GM12875 (cell line): ENCODE measurements around the gene HTR3A.
"Not testable (repeated sequence)": the region's sequence is repeated elsewhere in the genome, so short reads cannot be mapped to it uniquely, and the experiment has no call there.

ENCODE experiments used
- H3K4me3 ChIP-seq: one replicate; pipeline ENCODE4 v1.5.1; 2011; ENCODE audit warnings: low read depth, low read length, control low read depth
- TF ChIP-seq, protein P1 (sequence below): IDR thresholded peaks from 2 replicates; pipeline ENCODE4 v1.5.1; 2011; ENCODE audit warnings: low read depth, mild to moderate bottlenecking, control low read depth, inconsistent platforms, low read length, moderate library complexity, borderline replicate concordance; ENCODE audit not compliant: insufficient read depth

Gene HTR3A

DNA sequence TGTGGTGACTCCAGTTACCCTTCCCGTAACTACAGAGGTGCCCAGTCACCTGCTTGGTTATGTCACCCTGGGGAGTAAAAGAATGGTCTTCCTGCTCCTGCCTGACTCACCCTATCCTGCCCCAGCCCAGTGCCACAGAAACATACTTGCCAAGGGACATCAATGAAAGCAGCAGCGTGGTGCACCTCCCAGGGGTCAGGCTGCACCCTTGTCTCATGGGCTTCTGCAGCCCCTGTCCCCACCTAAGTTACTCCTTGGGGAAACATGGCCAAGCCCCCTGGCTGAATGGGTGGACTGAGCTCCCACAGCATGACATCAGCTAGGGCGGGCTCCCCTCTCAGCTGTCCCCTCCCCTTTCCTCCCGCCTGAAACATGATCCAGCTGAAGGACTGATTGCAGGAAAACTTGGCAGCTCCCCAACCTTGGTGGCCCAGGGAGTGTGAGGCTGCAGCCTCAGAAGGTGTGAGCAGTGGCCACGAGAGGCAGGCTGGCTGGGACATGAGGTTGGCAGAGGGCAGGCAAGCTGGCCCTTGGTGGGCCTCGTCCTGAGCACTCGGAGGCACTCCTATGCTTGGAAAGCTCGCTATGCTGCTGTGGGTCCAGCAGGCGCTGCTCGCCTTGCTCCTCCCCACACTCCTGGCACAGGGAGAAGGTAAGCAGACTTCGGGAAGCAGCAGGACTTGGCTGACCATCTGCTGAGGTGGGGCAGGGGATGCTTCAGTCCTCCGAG is at the start of gene HTR3A:
Gene HTR3A, plus strand, starts transcription at position 368 of the 730 bp plus-strand sequence. Its CDS starts 218 bp downstream, at position 586.
- H3K4me3 ChIP-seq = no peak within 1 kb of the TSS
- TF ChIP-seq, protein P1, sequence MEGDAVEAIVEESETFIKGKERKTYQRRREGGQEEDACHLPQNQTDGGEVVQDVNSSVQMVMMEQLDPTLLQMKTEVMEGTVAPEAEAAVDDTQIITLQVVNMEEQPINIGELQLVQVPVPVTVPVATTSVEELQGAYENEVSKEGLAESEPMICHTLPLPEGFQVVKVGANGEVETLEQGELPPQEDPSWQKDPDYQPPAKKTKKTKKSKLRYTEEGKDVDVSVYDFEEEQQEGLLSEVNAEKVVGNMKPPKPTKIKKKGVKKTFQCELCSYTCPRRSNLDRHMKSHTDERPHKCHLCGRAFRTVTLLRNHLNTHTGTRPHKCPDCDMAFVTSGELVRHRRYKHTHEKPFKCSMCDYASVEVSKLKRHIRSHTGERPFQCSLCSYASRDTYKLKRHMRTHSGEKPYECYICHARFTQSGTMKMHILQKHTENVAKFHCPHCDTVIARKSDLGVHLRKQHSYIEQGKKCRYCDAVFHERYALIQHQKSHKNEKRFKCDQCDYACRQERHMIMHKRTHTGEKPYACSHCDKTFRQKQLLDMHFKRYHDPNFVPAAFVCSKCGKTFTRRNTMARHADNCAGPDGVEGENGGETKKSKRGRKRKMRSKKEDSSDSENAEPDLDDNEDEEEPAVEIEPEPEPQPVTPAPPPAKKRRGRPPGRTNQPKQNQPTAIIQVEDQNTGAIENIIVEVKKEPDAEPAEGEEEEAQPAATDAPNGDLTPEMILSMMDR = no peak

DNA sequence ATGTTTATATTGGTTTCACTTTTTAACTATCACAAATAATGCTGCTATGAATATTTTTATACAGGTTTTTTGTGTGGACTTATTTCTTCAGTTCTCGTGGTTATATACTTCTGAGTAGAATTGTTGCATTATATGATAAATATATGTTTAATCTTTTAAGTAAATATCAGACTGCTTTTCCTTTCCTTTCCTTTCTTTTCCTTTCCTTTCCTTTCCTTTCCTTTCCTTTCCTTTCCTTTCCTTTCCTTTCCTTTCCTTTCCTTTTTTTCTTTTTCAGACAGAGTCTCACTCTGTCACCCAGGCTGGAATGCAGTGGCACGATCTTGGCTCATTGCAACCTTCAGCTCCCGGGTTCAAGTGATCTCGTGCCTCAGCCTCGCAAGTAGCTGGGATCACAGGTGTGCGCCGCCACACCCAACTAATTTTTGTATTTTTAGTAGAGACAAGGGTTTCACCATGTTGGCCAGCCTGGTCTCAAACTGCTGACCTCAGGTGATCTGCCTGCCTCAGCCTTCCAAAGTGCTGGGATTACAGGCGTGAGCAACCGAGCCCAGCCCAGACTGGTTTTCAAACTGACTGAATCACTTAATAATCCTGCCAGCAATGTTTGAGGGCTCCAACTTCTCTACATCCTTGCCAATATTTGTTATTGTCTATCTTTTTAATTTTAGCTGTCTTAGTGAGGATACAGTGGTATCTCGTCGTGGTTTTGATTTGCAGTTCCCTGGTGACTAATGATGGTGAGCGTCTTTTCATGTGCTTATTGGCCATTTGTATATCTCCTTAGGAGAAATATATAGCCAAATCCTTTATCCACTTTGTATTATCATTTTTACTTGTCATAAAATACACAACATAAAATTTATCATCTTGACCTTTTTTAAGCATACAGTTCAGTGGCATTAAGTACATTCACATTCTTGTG is 48.4 kb upstream of the HTR3A start:
- no peak overlapping the region for H3K4me3 ChIP-seq
- TF ChIP-seq, protein P1 = no peak

DNA sequence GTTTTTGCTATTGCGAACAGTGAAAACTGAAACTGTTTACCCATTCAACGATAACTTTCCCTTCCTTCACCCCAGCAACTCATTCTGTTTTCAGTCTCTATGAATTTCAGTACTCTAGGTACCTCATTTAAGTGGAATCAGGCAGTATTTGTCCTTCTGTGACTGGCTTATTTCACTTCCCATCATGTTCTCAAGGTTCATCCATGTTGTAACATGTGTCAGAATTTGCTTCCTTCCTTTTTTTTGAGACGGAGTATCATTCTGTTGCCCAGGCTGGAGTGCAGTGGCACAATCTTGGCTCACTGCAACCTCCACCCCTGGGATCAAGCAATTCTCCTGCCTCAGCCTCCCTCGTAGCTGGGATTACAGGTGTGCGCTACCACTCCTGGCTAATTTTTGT is 46.6 kb upstream of the HTR3A start:
- TF ChIP-seq, protein P1 = no peak
- no peak overlapping the region for H3K4me3 ChIP-seq

DNA sequence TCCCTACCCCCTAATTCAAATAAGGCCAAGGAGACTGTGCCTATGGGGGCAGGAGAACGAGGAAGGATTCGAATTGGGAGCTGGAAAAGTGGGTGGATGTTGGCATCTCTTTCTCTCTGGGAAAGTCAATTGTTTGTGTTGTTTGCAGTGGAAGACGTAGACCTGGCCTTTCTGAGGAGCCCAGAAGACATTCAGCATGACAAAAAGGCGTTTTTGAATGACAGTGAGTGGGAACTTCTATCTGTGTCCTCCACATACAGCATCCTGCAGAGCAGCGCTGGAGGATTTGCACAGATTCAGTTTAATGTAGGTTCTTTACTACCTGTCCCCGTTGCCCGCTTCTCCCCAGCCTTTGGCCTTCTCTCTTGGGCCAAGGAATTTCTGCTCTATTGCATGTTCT is 42.1 kb upstream of the HTR3A start:
- no peak overlapping the region for H3K4me3 ChIP-seq
- TF ChIP-seq, protein P1 = no peak

DNA sequence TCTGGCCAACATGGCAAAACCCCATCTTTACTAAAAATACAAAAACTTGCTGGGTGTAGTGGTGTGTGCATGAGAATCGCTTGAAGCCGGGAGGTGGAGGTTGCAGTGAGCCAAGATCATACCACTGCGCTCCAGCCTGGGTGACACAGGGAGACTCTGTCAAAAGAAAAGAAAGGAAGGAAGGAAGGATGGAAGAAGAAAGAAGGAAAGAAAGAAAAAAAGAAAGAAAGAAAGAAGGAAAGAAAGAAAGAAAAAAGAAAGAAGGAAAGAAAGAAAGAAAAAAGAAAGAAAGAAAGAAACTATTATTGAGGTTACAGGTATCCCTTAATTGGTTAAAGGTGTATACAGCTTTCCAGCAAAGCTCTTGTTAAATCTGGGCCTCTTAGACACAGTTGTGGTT is 40.7 kb upstream of the HTR3A start:
- not testable (repeated sequence) for H3K4me3 ChIP-seq

DNA sequence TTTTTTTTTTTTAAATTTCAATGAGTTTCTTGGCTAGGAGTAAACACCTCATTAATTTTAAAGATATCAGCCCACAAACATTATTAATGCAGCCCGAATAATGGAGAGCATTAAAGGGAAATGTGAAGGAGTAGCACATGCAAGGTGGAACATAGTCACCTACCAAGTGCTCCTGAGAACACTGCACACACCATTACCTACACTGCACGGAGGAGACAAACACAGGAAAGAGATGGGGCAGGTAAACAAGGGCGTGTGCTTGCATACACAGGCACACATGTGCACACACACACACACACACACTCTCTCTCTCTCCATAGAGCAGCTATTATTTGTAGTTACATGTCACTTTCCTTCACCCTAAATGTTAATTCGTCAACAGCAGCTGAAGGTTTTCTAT is 40.1 kb upstream of the HTR3A start:
- no peak overlapping the region for H3K4me3 ChIP-seq
- TF ChIP-seq, protein P1 = no peak

DNA sequence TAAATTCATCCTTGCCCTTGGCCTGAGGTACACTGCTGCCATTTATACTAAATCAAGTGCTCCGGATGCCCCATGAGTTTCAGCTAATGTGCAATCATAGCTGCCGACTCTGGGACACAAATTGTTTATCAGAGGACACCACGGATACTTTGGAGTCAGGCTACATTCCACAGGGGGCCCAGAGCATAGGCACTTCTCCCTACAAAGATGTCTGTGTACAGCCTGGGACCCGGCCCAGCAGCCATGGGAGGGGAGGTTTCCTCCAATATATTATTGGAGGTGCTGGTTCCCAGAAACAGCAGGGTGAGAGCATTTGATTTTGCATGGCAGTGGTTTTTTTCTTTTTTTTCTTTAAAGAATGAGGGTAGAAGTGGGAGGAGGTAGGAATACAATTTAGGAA is 39.0 kb upstream of the HTR3A start:
- TF ChIP-seq, protein P1 = no peak

More for the DNA sequence above, 39.0 kb upstream of the HTR3A start:
- no peak overlapping the region for H3K4me3 ChIP-seq
